ENCODE data around the gene REV3L. TPM values are rescaled to one million over a fixed set of nuclear protein-coding genes. Genes with fewer than 3 reads are reported as not detected.
A peak's percentile ranks its signal among the peaks of the same experiment; 100 is the strongest.

Gene REV3L
- total and polyA plus RNA-seq, 2 of the 8 experiments (the other 6 are each of a cell fraction or from before 2014, with no cell fraction given) = 2.1 to 6.6 TPM

GRCh38 chr6:111483736-111484632, 966 bp upstream of the REV3L start (continued):
- TF ChIP-seq SP1 (IDR thresholded peaks at IDR 0.05; ENCODE audit: low read depth, low read length) (no peak), HDAC2 (IDR thresholded peaks at IDR 0.05; ENCODE audit: borderline replicate concordance in 1 of 2, low read depth in 2 of 2, low read length in 2 of 2) (peak in 1 of 2 experiments; percentile 82; a peak in 3 of 4 replicates), E2F6 (IDR thresholded peaks at IDR 0.05) (no peak; the same call in 1 of the 2 replicates), ATF2 (IDR thresholded peaks at IDR 0.05; ENCODE audit: low read length) (no peak), ZNF274 (IDR thresholded peaks at IDR 0.05; ENCODE audit: borderline replicate concordance, extremely low read depth, low read length) (no peak), BACH1 (IDR thresholded peaks at IDR 0.05; ENCODE audit: low read length) (peak; percentile 71), EP300 (IDR thresholded peaks at IDR 0.05; ENCODE audit: borderline replicate concordance in 1 of 2, low read depth in 2 of 2, low read length in 2 of 2) (no peak), GTF2F1 (IDR thresholded peaks at IDR 0.05; ENCODE audit: borderline replicate concordance, low read depth, low read length) (0 out of 2 replicates have a peak, but pooled peaks have one; percentile 11), MAFK (IDR thresholded peaks at IDR 0.05; ENCODE audit: low read depth, low read length) (no peak), MAX (IDR thresholded peaks at IDR 0.05) (peak; percentile 79), TEAD4 (IDR thresholded peaks at IDR 0.05; ENCODE audit: low read depth, low read length) (peak; percentile 79; the same call in 1 of the 2 replicates), SAP30 (IDR thresholded peaks at IDR 0.05; ENCODE audit: insufficient read depth, insufficient replicate concordance, low read length) (peak; percentile 87), SRF (IDR thresholded peaks at IDR 0.05; ENCODE audit: low read depth, low read length) (no peak), KDM4A (IDR thresholded peaks at IDR 0.05; ENCODE audit: low read depth, low read length, severe bottlenecking) (peak; percentile 50), ATF3 (IDR thresholded peaks at IDR 0.05; ENCODE audit: insufficient read depth, low read depth, low read length) (no peak), TAF7 (optimal IDR thresholded peaks at IDR 0.05; ENCODE audit: borderline replicate concordance, low read depth, low read length) (peak; percentile 43)

Data from H1 (cell line).